Medulla oblongata (tissue), 1 donor: ENCODE measurements around the gene CPHXL.

ENCODE experiments used
- DNase-seq: peaks from one replicate; pipeline ENCODE4 v3.0.0-alpha.2; 2015; ENCODE audit errors: extremely low spot score

Gene CPHXL

GRCh38 chr16:75701361-75701760 lies 24.9 kb downstream of the CPHXL start, which contains the start of gene DUXB:
Gene DUXB (minus strand): TSS chr16:75701461. CDS start chr16:75701418, 43 bp downstream.
- DNase-seq, result no peak

- DNase-seq, result no peak
Measured at GRCh38 chr16:75697571-75697970, 28.7 kb downstream of the CPHXL start.

GRCh38 chr16:75695708-75696107 lies 30.6 kb downstream of the CPHXL start:
- DNase-seq, result no peak

- no peak for DNase-seq
Measured at GRCh38 chr16:75687361-75687760, 38.9 kb downstream of the CPHXL start.

GRCh38 chr16:75682308-75682707 lies 44.0 kb downstream of the CPHXL start:
- no peak for DNase-seq

- no peak for DNase-seq
Measured at GRCh38 chr16:75679366-75679765, 46.9 kb downstream of the CPHXL start.

GRCh38 chr16:75676909-75677308 lies 49.4 kb downstream of the CPHXL start, which contains the start of gene CPHXL2:
Gene CPHXL2 (minus strand): TSS chr16:75677009. CDS start chr16:75676999, 10 bp downstream.
- no peak for DNase-seq

- DNase-seq, result no peak
Measured at GRCh38 chr16:75667503-75667902, 58.8 kb downstream of the CPHXL start.
